NCI-H748 treated with DMSO at 0.1 percent for 48 hours (cell line): Measurements from ENCODE around the gene GYG2.
A peak's percentile ranks its signal among the peaks of the same experiment; 100 is the strongest.
"Not testable (repeated sequence)": the region's sequence is repeated elsewhere in the genome, so short reads cannot be mapped to it uniquely, and the experiment has no call there.

Source experiments
- DNase-seq: peaks from one replicate; lab custom pipeline; 2025; lab: John Stamatoyannopoulos, UW

Gene GYG2

DNA sequence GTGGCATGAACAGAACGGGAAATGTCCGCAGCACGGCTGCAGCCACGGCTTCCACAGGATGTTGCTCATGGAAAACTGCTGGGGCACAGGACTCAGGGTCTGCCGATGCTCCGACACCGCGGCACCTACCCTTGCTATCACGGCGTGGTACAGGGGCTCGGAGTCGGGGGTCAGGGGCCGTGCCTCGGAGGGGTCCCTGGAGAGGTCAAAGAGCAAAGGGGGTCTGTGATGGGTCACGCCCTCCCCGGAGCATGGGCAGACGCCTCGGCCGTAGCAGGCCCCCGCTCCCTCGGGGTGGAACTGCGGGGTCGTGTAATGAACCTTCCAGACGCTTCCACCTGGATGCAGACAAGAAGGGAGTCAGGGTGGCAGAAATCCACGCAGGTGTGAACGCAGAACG, 78.6 kb downstream of the GYG2 start:
- DNase-seq = no peak

DNA sequence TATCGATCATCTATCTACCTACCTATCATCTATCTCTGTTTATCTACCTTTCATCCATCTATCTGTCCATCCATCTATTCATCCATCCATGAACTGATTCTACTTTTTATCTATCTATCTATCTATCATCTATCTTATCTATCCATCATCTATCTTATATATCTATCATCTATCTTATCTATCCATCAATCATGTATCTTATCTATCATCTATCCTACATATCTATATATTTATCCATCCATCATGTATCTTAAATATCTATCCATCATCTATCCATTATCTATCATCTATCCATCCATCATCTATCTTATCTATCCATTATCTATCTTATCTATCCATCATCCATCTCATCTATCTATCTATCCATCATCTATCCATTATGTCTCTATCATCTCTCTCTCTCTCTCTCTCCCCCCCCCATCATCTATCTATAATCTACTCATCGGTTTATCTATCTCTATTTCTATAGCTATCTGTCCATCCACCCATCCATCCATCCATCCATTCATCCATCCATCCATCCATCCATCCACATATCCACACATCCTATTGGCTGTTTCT, 79.5 kb downstream of the GYG2 start:
- DNase-seq = no peak

DNA sequence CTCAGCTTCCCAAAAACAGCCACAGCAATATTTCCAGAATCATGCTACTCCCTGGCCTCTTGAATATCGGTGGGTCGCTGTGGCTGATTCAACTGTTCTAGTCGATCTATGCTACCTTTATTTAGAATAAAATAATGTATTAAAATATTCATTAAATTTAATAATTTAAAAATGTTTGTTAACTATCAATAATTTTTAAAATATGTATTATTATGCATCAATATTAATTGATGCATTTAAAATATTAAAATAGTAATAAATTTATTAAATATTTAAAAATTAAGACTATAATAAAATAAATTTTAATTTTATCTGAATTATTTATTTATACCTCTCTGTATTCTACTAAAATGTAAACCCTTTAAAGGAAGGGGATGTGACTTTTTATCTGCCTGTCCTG, 81.4 kb downstream of the GYG2 start:
- no peak for DNase-seq

DNA sequence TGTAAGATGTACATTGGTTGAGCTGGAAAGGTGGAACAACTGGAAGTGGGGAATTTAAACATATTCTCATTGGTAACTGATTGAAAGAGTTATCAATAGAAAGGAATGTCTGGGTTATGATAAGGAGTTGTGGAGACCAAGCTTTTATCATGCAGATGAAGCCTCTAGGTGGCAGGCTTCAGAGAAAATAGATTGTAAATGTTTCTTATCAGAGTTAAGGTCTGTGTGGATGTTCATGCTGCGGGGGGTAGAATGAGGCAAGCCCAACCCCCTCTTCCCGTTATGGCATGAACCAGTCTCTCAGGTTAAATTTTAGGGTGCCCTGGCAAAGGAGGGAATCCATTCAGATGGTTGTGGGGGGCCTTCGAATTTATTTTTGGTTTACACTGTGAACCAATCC, 84.4 kb downstream of the GYG2 start:
- no peak for DNase-seq

DNA sequence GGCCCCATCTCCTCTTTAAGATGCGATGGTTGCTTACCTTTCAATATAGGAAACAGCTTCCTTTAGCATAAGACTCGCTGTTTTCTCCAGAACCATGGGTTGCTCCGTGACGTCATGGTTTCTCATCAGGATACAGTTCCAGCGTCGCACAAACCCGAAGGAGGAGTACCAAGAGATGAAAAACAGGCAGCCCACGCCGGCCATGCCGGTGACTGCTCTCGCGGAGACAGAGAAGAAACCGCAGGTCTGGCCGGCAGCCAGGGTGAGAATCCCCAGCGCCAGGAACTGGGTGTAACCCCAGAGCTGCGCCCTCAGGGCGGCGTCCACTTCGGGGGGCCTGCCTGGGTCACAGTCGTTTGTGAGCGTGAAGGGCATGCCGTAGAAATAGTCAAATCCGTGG, 89.0 kb downstream of the GYG2 start:
- no peak for DNase-seq

DNA sequence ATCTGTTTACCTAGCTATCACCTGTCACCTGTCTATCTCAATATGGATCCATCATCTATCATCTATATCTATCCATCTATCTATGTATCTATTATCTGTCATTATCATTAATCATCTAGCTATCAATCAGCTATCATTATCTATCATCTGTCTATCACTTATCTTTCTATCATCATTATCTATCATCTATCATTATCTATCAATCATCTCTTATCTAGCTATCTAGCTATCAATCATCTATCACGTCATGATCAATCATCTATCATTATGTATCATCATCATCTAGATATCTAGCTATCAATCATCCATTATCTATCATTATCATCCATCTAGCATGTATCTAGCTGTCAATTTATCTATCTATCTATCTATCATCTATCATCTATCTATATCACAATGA, 92.5 kb downstream of the GYG2 start:
- no peak for DNase-seq

DNA sequence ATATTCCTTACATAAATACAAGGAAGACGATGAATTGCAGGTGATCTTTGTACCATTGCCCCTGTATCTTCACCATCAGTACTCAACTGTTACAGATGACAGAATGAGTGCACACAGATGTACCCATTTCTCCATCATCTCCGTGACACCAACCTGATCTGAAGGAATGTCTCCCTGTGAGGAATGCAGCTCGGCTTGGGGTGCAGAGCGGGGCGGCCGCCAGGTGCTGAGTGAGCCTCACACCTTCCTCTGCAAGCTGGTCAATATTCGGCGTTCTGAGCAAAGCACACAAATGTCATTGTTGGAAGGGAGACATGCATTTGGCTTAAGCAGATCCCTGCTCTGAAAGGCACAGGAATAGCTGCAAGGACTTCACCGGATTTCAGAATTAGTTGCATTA, 93.0 kb downstream of the GYG2 start:
- DNase-seq = no peak

DNA sequence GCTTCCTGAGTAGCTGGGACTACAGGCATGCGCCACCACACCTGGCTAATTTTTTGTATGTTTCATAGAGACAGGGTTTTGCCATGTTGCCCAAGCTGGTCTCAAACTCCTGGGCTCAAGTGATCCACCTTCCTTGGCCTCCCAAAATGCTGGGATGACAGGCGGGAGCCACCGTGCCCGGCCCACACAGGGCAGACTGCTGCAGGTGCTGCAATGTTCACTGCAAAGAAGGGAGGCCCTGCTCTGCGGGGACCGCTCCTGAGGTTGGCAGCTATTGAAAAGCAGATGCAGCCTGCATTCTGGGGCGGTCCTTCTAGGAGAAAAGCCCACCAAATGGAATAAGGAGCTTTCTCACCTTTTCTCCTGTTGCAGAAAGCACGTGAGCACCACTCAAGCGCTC, 95.4 kb downstream of the GYG2 start:
- no peak for DNase-seq

DNA sequence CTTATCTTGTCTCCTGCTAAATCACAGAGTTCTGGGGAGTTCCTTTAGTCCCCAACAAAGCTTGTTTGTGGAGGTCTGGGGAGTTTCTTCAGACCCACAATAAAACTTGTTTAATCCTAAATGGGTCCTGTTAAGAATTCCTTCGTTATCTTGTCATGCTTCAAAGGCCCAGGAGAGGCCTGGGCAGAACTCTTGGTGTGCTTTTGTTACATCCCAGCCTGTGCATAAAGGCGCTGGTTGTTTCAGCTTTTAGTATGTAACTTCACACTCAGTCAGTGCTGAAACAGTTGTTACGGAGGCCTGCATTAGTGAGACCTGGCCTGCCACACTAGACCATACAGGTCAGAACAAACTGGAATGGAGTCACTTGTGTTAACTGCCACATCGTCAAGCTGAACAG, 97.5 kb downstream of the GYG2 start:
- not testable (repeated sequence) for DNase-seq

DNA sequence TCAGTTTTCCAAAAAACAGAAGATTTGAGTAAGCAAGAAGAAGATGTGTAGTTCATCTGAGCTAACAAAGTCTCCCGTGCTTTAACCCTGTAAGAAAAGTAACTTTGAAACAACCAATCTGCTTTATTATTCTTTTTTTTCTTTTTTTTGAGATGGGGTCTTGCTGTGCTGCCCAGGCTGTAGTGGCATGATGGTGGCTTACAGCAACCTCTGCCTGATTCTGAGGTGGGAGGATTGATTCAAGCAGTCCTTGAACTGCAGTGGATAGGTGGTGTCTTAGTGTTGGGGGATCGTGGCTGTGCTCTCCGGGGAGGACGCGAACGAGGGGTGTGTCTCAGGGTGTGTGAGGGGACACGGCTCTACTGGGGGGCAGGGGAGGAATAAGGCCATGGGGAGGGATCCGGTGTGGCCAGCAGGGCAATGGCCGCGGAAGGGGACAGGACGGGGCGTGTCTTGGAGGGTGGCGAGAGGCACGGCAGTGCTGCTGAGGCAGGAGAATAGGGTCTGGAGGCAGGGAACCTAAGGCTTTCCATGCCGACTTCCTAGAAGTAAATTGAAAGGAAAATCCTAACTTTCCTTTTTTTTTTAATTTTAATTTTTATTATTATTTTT, 98.0 kb downstream of the GYG2 start:
- no peak for DNase-seq

DNA sequence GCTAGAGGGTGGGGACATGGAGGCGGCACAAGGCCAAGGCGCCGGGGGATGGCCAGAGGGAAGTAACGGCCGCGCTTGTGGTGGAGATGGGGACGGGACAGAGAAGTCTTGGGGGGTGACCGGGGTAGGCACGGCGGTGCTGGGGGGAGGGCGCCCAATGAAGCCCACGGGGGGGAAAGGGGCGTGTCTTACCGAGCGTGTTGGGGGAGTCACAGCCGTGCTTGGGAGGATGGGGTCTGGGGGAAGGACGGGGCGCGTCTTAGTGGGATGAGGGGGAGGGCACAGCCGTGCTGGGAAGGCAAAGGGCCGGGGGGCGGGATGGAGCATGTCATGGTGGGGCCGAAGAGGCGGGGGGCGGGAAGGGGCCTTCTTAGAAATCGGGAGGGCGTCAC, 99.5 kb downstream of the GYG2 start:
- no peak for DNase-seq

DNA sequence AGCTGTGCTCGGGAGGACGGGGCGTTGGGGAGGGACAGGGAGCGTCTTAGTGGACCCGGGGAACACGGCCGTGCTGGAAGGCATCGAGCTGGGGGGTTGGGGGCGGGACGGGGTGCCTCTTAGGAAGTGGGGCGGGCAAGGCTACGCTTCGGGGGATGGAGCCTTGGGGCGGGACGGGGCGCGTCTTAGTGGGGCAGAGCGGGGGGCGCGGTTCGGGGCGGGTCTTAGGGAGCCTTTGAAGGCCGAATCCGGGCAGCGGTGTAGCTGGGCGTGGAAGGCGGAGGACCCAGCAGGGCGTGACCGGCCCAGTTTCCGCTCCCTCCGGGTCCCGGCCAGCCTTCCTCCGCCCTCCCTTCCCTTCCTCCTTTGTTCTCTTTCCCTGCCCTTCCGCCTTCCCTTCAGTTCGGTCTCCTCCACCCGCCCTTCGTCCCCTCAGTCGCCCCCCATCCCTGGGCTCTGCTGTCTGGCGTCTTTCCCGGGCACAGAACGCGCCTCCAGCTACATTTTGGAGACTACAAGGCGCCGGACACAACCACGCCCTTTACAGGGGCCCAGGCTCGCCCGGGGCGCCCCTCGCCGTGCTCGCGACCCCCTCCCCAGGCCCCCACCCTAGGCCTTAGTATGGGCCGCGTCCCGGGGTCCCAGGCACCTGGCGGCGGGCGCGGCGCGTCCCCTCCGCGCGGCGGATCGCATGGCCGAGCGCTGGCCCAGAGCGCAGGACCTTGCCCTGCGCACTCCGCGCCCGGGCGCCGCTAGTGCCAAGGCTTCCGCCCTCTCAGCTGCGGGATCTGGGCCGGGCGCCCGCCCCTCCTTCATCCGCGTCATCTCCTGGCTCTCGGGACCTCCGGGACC, 100.1 kb downstream of the GYG2 start, which contains the start of gene ARSD:
Gene ARSD (minus strand): TSS at position 757 of the 852 bp plus-strand sequence. CDS start 64 bp downstream, at position 693.
- peak; percentile 9 for DNase-seq

DNA sequence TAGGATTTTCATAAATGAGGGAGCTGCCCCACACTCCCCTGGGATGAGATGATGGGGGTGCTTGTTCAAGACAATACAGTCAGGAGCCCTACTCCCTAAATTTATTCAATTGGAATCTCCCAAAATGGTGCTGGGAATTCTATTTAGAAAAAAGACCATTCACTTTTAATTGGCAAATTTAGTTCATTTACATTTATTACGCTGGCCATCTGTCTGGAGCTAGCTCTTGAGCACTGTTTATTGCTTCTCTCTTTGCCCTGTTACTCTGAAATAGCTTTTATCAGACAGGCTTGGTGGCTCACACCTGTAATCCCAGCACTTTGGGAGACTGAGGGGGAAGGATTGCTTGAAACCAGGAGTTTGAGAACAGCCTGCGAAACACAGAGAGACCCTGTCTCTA, 102.4 kb downstream of the GYG2 start:
- no peak for DNase-seq

DNA sequence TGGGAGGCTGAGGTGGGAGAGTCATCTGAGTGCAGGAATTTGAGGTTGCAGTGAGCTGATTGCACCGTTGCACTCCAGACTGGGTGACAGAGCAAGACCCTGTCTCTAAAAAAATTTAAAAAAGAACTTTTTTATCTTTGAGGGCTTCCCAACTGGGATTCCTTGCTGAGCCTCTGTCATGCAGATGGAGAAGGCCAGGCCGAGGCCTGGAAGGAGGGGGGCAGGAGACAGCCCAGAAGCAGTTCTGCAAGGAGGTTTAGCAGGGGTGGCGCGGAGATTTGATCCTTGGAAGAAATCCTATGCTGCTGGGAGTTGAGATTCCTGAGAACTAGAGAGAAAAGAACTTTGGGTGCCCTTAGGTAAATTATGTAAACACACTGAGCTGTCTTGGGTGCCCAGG, 102.9 kb downstream of the GYG2 start:
- no peak for DNase-seq
